Measurements from ENCODE around the gene PCDHB7. TPM values are rescaled to one million over a fixed set of nuclear protein-coding genes. Genes with fewer than 3 reads are reported as not detected.
"Not testable (repeated sequence)": the region's sequence is repeated elsewhere in the genome, so short reads cannot be mapped to it uniquely, and the experiment has no call there.

Gene PCDHB7
- total RNA-seq, 1 donor = 2.2 TPM

DNA sequence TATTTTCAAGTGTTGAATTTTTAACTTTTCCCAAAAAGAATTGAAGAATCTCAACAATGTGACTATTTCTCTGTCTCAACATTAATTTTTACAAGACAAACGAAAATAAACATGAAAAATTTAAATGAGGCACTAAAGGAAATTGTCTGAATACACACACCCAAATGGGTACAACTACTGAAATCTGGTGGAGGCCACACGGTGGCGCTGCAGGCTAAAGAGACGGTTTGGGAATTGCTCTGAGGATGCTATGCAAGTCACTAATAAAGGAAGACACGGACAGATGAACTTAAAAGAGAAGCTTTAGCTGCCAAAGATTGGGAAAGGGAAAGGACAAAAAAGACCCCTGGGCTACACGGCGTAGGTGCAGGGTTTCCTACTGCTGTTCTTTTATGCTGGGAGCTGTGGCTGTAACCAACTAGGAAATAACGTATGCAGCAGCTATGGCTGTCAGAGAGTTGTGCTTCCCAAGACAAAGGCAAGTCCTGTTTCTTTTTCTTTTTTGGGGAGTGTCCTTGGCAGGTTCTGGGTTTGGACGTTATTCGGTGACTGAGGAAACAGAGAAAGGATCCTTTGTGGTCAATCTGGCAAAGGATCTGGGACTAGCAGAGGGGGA lies 19.8 kb downstream of the PCDHB7 start, which contains the start of gene PCDHB10:
Gene PCDHB10 (plus strand): TSS at position 244 of the 616 bp plus-strand sequence. CDS start 200 bp downstream, at position 444.
- Histone ChIP-seq H3K4me2 (ENCODE audit: insufficient read depth, low read length) (no peak within 1 kb of the TSS), H3K4me3 (ENCODE audit: insufficient read depth, low read length) (no peak within 1 kb of the TSS), H3K4me1 (ENCODE audit: insufficient read depth, low read length) (no peaks in the 10 kb centered on the region), H4K20me1 (ENCODE audit: insufficient read depth, low read length) (no peaks in the 10 kb centered on the region), H2AFZ (ENCODE audit: low read length) (peak within 1 kb of the TSS; percentile 80), H3K27ac (ENCODE audit: low read depth, low read length) (no peak within 1 kb of the TSS), H3K27me3 (ENCODE audit: insufficient read depth, low read length) (no peaks in the 10 kb centered on the region), H3K9me3 (ENCODE audit: low read depth, low read length) (no peaks in the 10 kb centered on the region), H3K36me3 (ENCODE audit: insufficient read depth, low read length) (no peaks in the 10 kb centered on the region), H3K79me2 (ENCODE audit: insufficient read depth, low read length) (no peaks in the 10 kb centered on the region)
- peak; percentile 88 for DNase-seq (ENCODE audit: insufficient read length, low spot score, missing footprints)
- peak; percentile 56 for TF ChIP-seq CTCF (IDR thresholded peaks at IDR 0.05; ENCODE audit: extremely low read depth, low read depth, low read length)

DNA sequence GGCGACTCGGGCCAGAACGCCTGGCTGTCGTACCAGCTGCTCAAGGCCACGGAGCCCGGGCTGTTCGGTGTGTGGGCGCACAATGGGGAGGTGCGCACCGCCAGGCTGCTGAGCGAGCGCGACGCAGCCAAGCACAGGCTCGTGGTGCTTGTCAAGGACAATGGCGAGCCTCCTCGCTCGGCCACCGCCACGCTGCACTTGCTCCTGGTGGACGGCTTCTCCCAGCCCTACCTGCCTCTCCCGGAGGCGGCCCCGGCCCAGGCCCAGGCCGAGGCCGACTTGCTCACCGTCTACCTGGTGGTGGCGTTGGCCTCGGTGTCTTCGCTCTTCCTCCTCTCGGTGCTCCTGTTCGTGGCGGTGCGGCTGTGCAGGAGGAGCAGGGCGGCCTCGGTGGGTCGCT lies 21.9 kb downstream of the PCDHB7 start:
- not testable (repeated sequence) for DNase-seq (ENCODE audit: insufficient read length, low spot score, missing footprints); H3K4me1 ChIP-seq (ENCODE audit: insufficient read depth, low read length); H3K9me3 ChIP-seq (ENCODE audit: low read depth, low read length); H3K27me3 ChIP-seq (ENCODE audit: insufficient read depth, low read length); H3K4me2 ChIP-seq (ENCODE audit: insufficient read depth, low read length); H2AFZ ChIP-seq (ENCODE audit: low read length); H3K36me3 ChIP-seq (ENCODE audit: insufficient read depth, low read length); H3K4me3 ChIP-seq (ENCODE audit: insufficient read depth, low read length); H4K20me1 ChIP-seq (ENCODE audit: insufficient read depth, low read length); H3K27ac ChIP-seq (ENCODE audit: low read depth, low read length); H3K79me2 ChIP-seq (ENCODE audit: insufficient read depth, low read length)

GRCh38 chr5:141196363-141196762 lies 23.9 kb downstream of the PCDHB7 start:
- H3K4me3 ChIP-seq (ENCODE audit: insufficient read depth, low read length) = no peak overlapping the region
- H3K79me2 ChIP-seq (ENCODE audit: insufficient read depth, low read length) = no peaks in the 10 kb centered on the region
- no peak overlapping the region for H3K4me2 ChIP-seq (ENCODE audit: insufficient read depth, low read length)
- no peaks in the 10 kb centered on the region for H3K9me3 ChIP-seq (ENCODE audit: low read depth, low read length)
- no peaks in the 10 kb centered on the region for H4K20me1 ChIP-seq (ENCODE audit: insufficient read depth, low read length)
- TF ChIP-seq CTCF (IDR thresholded peaks at IDR 0.05; ENCODE audit: extremely low read depth, low read depth, low read length) = no peak
- no peak overlapping the region for H2AFZ ChIP-seq (ENCODE audit: low read length)
- DNase-seq (ENCODE audit: insufficient read length, low spot score, missing footprints) = no peak
- H3K4me1 ChIP-seq (ENCODE audit: insufficient read depth, low read length) = no peaks in the 10 kb centered on the region
- no peaks in the 10 kb centered on the region for H3K27me3 ChIP-seq (ENCODE audit: insufficient read depth, low read length)
- H3K36me3 ChIP-seq (ENCODE audit: insufficient read depth, low read length) = no peaks in the 10 kb centered on the region
- H3K27ac ChIP-seq (ENCODE audit: low read depth, low read length) = no peak overlapping the region

- no peak for DNase-seq (ENCODE audit: insufficient read length, low spot score, missing footprints)
- no peaks in the 10 kb centered on the region for H3K9me3 ChIP-seq (ENCODE audit: low read depth, low read length)
- H3K27me3 ChIP-seq (ENCODE audit: insufficient read depth, low read length) = no peaks in the 10 kb centered on the region
- H3K4me3 ChIP-seq (ENCODE audit: insufficient read depth, low read length) = no peak within 1 kb of the TSS
- H3K27ac ChIP-seq (ENCODE audit: low read depth, low read length) = no peak within 1 kb of the TSS
- no peak for TF ChIP-seq CTCF (IDR thresholded peaks at IDR 0.05; ENCODE audit: extremely low read depth, low read depth, low read length)
- no peaks in the 10 kb centered on the region for H4K20me1 ChIP-seq (ENCODE audit: insufficient read depth, low read length)
- H3K36me3 ChIP-seq (ENCODE audit: insufficient read depth, low read length) = no peaks in the 10 kb centered on the region
- H3K4me1 ChIP-seq (ENCODE audit: insufficient read depth, low read length) = no peaks in the 10 kb centered on the region
- H3K79me2 ChIP-seq (ENCODE audit: insufficient read depth, low read length) = no peaks in the 10 kb centered on the region
- H2AFZ ChIP-seq (ENCODE audit: low read length) = peak within 1 kb of the TSS; percentile 35
- H3K4me2 ChIP-seq (ENCODE audit: insufficient read depth, low read length) = peak within 1 kb of the TSS; percentile 23
Measured at GRCh38 chr5:141199359-141200235, 27.2 kb downstream of the PCDHB7 start, which contains the start of gene PCDHB11. Gene PCDHB11, plus strand, starts transcription at chr5:141199627. Its CDS starts 148 bp downstream, at chr5:141199775.

DNA sequence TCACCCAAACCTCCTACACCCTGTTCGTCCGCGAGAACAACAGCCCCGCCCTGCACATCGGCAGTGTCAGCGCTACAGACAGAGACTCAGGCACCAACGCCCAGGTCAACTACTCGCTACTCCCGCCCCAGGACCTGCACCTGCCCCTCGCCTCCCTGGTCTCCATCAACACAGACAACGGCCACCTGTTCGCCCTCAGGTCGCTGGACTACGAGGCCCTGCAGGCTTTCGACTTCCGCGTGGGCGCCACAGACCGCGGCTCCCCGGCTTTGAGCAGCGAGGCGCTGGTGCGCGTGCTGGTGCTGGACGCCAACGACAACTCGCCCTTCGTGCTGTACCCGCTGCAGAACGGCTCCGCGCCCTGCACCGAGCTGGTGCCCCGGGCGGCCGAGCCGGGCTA lies 28.7 kb downstream of the PCDHB7 start:
- DNase-seq (ENCODE audit: insufficient read length, low spot score, missing footprints); H3K36me3 ChIP-seq (ENCODE audit: insufficient read depth, low read length); H4K20me1 ChIP-seq (ENCODE audit: insufficient read depth, low read length); H3K9me3 ChIP-seq (ENCODE audit: low read depth, low read length); H3K27me3 ChIP-seq (ENCODE audit: insufficient read depth, low read length); H3K4me3 ChIP-seq (ENCODE audit: insufficient read depth, low read length); H3K27ac ChIP-seq (ENCODE audit: low read depth, low read length); H3K4me1 ChIP-seq (ENCODE audit: insufficient read depth, low read length); H2AFZ ChIP-seq (ENCODE audit: low read length); H3K79me2 ChIP-seq (ENCODE audit: insufficient read depth, low read length); H3K4me2 ChIP-seq (ENCODE audit: insufficient read depth, low read length): not testable (repeated sequence)

DNA sequence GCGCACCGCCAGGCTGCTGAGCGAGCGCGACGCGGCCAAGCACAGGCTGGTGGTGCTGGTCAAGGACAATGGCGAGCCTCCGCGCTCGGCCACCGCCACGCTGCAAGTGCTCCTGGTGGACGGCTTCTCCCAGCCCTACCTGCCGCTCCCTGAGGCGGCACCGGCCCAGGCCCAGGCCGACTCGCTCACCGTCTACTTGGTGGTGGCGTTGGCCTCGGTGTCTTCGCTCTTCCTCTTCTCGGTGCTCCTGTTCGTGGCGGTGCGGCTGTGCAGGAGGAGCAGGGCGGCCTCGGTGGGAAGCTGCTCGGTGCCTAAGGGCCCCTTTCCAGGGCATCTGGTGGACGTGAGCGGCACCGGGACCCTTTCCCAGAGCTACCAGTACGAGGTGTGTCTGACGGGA lies 29.2 kb downstream of the PCDHB7 start:
- not testable (repeated sequence) for H3K27me3 ChIP-seq (ENCODE audit: insufficient read depth, low read length); DNase-seq (ENCODE audit: insufficient read length, low spot score, missing footprints); H3K4me2 ChIP-seq (ENCODE audit: insufficient read depth, low read length); H3K79me2 ChIP-seq (ENCODE audit: insufficient read depth, low read length); H4K20me1 ChIP-seq (ENCODE audit: insufficient read depth, low read length); H3K4me3 ChIP-seq (ENCODE audit: insufficient read depth, low read length); H3K36me3 ChIP-seq (ENCODE audit: insufficient read depth, low read length); H3K4me1 ChIP-seq (ENCODE audit: insufficient read depth, low read length); H3K9me3 ChIP-seq (ENCODE audit: low read depth, low read length); H2AFZ ChIP-seq (ENCODE audit: low read length); H3K27ac ChIP-seq (ENCODE audit: low read depth, low read length)

Measured in osteoblast (primary cell).